Activated naive CD4-positive, alpha-beta T cell treated with anti-CD3 and anti-CD28 coated beads, Interleukin-2, amount 10 ng/mL, durations not matched to agents 7 days and 5 days (primary cell): ENCODE results near the gene FMN1.

Source experiments
- CTCF ChIA-PET: fragments of 350-600 bp; sonication (Branson Sonifier 250); formaldehyde crosslinking; loops from one replicate; lab custom pipeline; 2021; ENCODE audit warnings: antibody characterized with exemption; lab: Charles Lee
- DNase-seq: peaks from one replicate; pipeline ENCODE4 v3.0.0-alpha.2; 2020
- H3K27ac Mint-ChIP-seq: one replicate; pipeline ENCODE4 v1.8.0; 2021; ENCODE audit warnings: mild to moderate bottlenecking, moderate library complexity, mixed read lengths
- H3K27me3 Mint-ChIP-seq: one replicate; pipeline ENCODE4 v1.8.0; 2021; ENCODE audit warnings: mild to moderate bottlenecking, mixed read lengths
- H3K36me3 Mint-ChIP-seq: one replicate; pipeline ENCODE4 v1.8.0; 2021; ENCODE audit warnings: mixed read lengths
- H3K4me1 Mint-ChIP-seq: one replicate; pipeline ENCODE4 v1.8.0; 2021; ENCODE audit warnings: mixed read lengths
- H3K4me3 Mint-ChIP-seq: one replicate; pipeline ENCODE4 v1.8.0; 2021; ENCODE audit warnings: mild to moderate bottlenecking, moderate library complexity, mixed read lengths
- H3K9me3 Mint-ChIP-seq: one replicate; pipeline ENCODE4 v1.8.0; 2021; ENCODE audit warnings: mixed read lengths

Gene FMN1

DNA sequence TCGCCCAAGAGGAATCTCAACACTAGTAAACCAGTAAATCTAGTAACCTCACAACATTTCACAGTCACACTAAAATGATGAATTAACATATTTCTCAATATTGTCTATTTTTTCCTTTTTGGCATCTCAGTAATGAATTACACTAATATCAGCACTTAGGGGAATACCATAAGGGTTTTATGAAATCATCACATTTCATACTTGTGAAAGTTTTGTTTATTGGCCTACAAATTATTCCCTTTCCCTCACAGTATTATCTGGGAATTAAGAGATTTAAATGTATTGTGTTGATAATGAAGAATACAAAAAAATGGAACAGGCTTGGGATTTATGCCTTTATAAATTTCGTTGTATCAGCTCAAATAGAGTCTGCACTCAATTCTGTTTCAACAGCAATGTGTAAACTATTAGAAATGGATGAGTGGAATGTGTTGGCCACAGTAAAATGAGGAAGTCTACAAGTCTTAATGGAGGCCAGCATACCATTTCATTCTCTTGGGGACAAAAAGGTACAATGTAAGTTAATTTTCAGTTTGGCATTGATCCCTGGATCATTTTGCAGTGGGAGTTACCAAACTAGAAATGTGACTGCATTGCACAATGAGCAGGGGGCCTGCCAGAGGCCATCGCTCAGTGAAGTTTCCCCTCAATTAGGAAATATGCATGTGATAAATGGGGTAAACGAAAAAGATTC, 195.4 kb downstream of the FMN1 start:
- Mint-ChIP-seq H3K4me1 (no peaks in the 10 kb centered on the region), H3K36me3 (no peaks in the 10 kb centered on the region), H3K27ac (no peak overlapping the region), H3K27me3 (no peaks in the 10 kb centered on the region), H3K4me3 (no peak overlapping the region), H3K9me3 (no peaks in the 10 kb centered on the region)
- DNase-seq, result no peak
- CTCF ChIA-PET, result no interaction called here

DNA sequence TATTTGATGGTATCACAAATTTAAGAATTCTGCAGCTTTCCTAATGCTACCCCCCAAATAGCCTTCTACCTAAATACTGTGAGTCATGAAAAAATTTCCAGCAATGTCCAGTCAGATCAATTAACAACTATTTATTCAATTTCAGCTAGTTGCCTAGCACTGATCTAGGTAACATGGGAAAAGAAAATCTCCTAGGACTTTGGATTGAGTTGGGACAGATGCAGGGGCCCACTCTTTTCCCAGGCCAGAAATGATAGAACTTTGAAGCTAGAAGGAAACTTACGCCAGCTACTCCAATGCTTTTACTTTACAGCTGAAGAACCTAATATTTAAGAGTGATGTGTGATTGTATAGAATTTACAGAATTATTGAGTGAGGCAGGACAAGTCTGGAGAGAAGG, 196.3 kb downstream of the FMN1 start:
- H3K36me3 Mint-ChIP-seq, result no peaks in the 10 kb centered on the region
- no peak for DNase-seq
- H3K9me3 Mint-ChIP-seq, result no peaks in the 10 kb centered on the region
- H3K4me3 Mint-ChIP-seq, result no peak overlapping the region
- H3K27ac Mint-ChIP-seq, result no peak overlapping the region
- CTCF ChIA-PET, result interaction anchor here (1.4 kb wide), 1 partner anchor 155 kb away, joined by 4 read pairs; no protein-coding TSS in a partner anchor
- H3K4me1 Mint-ChIP-seq, result no peaks in the 10 kb centered on the region
- no peaks in the 10 kb centered on the region for H3K27me3 Mint-ChIP-seq

DNA sequence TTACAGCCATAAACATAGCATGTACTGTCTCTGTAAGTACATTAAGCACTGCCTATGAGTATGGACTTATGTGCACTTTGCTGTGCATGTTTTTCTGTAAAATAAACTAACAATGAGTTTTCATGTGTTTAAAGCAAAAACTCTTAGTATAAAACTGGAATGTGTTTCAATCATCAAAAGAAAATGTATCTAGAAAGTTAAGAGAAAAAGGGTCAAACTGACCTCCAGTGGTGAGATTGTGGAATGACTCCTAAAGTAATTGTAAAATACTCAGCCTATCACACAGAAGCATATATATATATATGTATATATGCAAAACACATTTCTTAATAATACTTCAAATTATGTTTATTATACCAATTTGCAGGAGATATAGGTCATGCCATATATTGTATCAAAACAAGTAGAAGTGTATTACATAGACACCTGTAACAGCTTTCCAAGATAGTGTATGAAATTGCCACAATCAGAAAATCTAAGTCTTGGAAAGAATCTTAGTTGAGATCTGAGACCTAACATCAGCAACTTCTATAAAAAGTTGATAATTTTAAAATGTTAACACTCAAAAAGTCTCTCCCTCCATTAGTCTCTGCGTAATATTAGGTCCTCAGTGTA, 199.6 kb downstream of the FMN1 start:
- Mint-ChIP-seq H3K9me3 (no peaks in the 10 kb centered on the region), H3K36me3 (no peaks in the 10 kb centered on the region), H3K27ac (no peak overlapping the region), H3K4me3 (no peak overlapping the region), H3K4me1 (no peaks in the 10 kb centered on the region), H3K27me3 (no peaks in the 10 kb centered on the region)
- CTCF ChIA-PET, result interaction anchor here (0.6 to 3.6 kb wide), 5 partner anchors 11 to 344 kb away, joined by 3 to 16 read pairs (median 5); no protein-coding TSS in a partner anchor
- no peak for DNase-seq

DNA sequence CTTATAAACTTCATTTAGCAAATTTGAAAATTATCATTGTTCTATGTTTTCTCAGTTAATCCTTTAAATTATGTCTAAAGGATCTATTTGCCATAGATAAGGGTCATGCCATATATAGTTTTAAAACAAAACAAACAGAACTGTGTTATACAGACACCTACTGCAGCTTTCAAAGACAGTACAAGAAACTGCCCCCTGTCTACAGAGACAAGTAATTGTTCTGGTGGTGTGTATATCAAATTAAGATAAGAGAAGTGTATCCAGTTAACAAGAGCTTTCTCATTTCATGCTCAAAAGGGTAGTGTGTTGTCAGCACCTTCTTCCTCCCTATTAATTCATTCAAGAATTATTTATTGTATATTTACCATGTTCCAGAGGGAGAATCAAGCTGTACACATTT, 201.2 kb downstream of the FMN1 start:
- H3K9me3 Mint-ChIP-seq, result no peaks in the 10 kb centered on the region
- no peaks in the 10 kb centered on the region for H3K4me1 Mint-ChIP-seq
- H3K36me3 Mint-ChIP-seq, result no peaks in the 10 kb centered on the region
- CTCF ChIA-PET, result interaction anchor here (1.0 to 1.9 kb wide), 2 partner anchors 213 to 342 kb away, joined by 3 to 5 read pairs; no protein-coding TSS in a partner anchor
- no peak for DNase-seq
- H3K4me3 Mint-ChIP-seq, result no peak overlapping the region
- no peaks in the 10 kb centered on the region for H3K27me3 Mint-ChIP-seq
- H3K27ac Mint-ChIP-seq, result no peak overlapping the region

DNA sequence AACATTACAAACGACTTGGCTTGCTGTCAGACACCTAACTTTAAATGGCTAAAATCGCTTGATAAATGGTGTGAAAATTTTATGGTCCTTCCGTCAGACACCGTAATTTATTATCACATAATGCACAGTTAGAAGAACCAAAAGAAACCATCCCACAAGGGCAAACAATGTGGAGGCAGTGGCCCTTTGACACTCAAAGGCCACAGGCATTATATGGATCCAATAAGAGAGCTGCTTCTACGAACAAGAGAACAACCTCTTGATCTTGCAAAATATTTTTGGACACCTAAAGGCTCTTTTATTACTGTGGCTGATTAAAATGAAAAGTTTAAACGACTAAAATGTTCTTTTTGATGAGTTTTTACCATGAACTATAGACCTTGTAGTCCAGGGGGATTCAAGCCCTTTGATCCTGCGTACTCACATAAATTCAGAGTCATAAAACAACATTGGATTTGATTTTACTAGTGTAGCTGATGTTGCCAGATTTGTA, 202.8 kb downstream of the FMN1 start:
- no peaks in the 10 kb centered on the region for H3K9me3 Mint-ChIP-seq
- CTCF ChIA-PET, result no interaction called here
- H3K4me3 Mint-ChIP-seq, result no peak overlapping the region
- DNase-seq, result no peak
- no peaks in the 10 kb centered on the region for H3K27me3 Mint-ChIP-seq
- H3K27ac Mint-ChIP-seq, result no peak overlapping the region
- H3K36me3 Mint-ChIP-seq, result no peaks in the 10 kb centered on the region
- no peaks in the 10 kb centered on the region for H3K4me1 Mint-ChIP-seq

DNA sequence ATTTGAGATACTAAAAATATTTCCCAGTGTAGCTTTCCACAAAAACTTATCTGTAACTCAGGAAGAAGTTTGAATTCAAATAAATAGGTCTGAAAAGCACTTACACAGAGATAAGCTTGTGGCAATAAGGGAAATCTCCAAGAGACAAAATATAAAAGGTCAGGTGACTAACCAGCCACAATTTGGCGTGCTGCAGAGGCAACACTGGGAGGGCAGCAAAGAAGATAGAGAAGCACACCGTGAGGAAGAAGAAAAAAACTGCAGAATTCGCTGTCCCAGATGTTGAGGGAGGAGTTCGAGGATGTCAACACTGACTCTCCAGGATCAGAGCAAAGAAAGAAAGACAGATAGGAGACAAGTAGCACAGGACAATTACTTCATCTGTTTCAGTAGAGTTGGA, 204.4 kb downstream of the FMN1 start:
- Mint-ChIP-seq H3K27ac (no peak overlapping the region), H3K36me3 (no peaks in the 10 kb centered on the region), H3K4me1 (no peaks in the 10 kb centered on the region), H3K27me3 (no peaks in the 10 kb centered on the region), H3K4me3 (no peak overlapping the region), H3K9me3 (no peaks in the 10 kb centered on the region)
- DNase-seq, result no peak
- CTCF ChIA-PET, result no interaction called here

DNA sequence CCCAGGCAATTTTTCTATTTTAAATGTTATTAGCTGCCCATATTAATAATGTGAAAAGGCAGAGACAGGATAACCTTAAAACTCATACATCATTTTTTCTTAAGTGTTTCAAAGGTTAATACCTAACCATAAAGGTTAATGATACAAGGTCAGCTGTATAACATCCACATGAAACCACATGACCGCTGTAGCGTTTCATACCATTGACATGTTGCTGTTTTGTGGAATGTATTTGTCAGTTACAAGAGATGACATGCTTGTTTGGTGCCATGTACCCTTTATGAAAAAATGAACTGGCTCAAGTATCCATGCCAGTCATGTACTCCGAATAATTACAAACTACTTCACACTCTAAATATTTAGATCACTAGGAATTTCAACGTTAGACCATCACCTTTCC, 207.4 kb downstream of the FMN1 start:
- no peaks in the 10 kb centered on the region for H3K4me1 Mint-ChIP-seq
- no peaks in the 10 kb centered on the region for H3K27me3 Mint-ChIP-seq
- CTCF ChIA-PET, result no interaction called here
- no peaks in the 10 kb centered on the region for H3K9me3 Mint-ChIP-seq
- no peak for DNase-seq
- H3K4me3 Mint-ChIP-seq, result no peak overlapping the region
- no peaks in the 10 kb centered on the region for H3K36me3 Mint-ChIP-seq
- H3K27ac Mint-ChIP-seq, result no peak overlapping the region

DNA sequence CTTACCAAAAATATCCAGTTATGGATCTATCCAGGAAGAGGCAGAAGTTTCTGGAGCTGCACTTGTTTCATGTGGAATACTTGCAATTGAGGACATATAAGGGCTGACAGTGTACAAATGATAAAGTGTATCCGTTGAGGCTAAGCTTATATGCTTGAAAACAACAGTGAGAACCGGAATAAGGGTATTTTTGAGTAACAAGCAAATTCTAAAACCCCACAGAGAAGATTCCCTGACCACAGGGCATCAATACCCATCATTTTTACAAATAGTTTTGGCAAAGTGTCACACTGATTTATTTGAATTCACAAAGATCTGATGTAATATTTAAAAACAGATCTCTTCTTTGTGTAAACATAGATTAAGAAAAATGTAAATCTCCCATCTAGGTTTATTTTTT, 208.4 kb downstream of the FMN1 start:
- Mint-ChIP-seq H3K9me3 (no peaks in the 10 kb centered on the region), H3K36me3 (no peaks in the 10 kb centered on the region), H3K27me3 (no peaks in the 10 kb centered on the region), H3K4me3 (no peak overlapping the region), H3K4me1 (no peaks in the 10 kb centered on the region), H3K27ac (no peak overlapping the region)
- DNase-seq, result no peak
- CTCF ChIA-PET, result no interaction called here

DNA sequence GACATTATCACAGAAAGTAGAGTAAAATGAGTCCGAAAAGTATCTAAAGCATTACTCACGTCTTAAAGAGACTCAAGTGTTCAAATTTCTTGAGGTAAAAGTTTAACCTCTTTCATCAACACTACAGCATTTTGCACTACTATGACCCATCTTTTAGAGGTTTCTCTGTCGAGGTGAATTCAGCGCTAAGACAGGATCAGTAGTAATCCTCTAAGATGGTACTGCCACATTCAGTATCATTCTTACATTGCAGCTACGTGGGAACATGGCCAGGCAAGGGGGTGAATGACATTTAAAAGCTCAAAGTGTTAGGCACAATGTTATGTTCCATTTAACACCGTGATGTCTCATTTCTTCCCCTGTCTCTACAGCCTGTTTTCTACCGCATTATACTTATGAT, 210.8 kb downstream of the FMN1 start:
- no peak for DNase-seq
- no peaks in the 10 kb centered on the region for H3K27me3 Mint-ChIP-seq
- H3K4me1 Mint-ChIP-seq, result no peaks in the 10 kb centered on the region
- no peak overlapping the region for H3K27ac Mint-ChIP-seq
- CTCF ChIA-PET, result interaction anchor here (1.5 kb wide), 1 partner anchor 11 kb away, joined by 5 read pairs; no protein-coding TSS in a partner anchor
- no peak overlapping the region for H3K4me3 Mint-ChIP-seq
- no peaks in the 10 kb centered on the region for H3K36me3 Mint-ChIP-seq
- H3K9me3 Mint-ChIP-seq, result no peaks in the 10 kb centered on the region

DNA sequence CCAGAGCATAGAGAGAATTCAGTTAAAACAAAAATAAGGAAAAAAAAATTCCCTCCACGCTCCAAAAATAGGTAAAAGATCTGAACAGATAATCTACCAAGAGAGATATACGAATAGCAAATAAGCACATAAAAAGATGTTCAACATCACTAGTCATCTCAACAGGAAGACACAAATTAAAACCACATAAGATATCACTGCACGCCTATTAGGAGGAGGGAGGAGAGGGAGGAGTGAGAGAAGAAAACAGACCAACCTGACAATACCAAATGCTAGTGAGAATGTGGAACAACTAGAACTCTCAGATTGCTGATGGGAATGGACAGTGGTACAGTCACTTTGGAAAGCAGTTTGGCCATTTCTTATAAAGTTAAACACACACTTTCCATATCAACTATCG, 212.5 kb downstream of the FMN1 start:
- H3K9me3 Mint-ChIP-seq, result no peaks in the 10 kb centered on the region

DNA sequence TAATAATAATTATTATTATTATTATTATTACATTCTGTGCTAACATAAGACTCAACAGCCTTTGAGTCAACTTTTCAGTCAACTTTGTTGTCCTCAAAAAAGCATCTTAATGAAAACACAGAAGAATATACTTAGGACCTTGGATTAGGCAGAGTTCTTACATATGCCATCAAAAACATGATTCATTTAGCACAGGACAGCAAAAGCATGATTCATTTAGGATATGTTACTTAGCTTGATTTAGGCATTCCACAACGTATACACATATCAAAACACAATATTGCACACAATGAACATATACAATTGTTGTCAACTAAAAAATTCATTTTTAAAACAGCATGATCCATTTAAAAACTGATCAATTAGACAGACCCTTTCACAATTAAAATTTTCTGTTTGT, 213.0 kb downstream of the FMN1 start:
- Mint-ChIP-seq H3K4me1 (no peaks in the 10 kb centered on the region), H3K27me3 (no peaks in the 10 kb centered on the region), H3K9me3 (no peaks in the 10 kb centered on the region), H3K4me3 (no peak overlapping the region), H3K36me3 (no peaks in the 10 kb centered on the region), H3K27ac (no peak overlapping the region)
- CTCF ChIA-PET, result no interaction called here
- DNase-seq, result no peak

More for the DNA sequence above, 212.5 kb downstream of the FMN1 start:
- CTCF ChIA-PET, result no interaction called here
- H3K36me3 Mint-ChIP-seq, result no peaks in the 10 kb centered on the region
- no peaks in the 10 kb centered on the region for H3K27me3 Mint-ChIP-seq
- H3K27ac Mint-ChIP-seq, result no peak overlapping the region
- no peak overlapping the region for H3K4me3 Mint-ChIP-seq
- no peak for DNase-seq
- no peaks in the 10 kb centered on the region for H3K4me1 Mint-ChIP-seq

DNA sequence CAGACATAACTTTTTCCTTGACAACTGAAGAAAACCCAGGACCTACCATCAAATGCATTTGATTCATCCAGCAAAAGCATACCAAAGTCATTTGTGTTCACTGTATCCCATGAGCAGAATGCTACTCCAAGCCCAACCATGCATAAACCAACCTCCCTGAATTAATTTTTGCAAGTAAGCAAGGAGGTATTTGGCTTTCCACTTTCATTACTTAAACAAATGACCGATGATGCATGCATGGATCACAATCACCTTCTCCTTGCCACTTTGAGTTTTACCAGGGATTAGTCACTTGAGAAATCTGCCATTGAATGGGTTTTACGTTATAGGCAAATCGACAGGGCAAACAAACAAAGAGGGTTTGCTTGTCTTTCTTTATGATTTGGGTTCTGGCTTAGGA, 214.8 kb downstream of the FMN1 start:
- no peaks in the 10 kb centered on the region for H3K9me3 Mint-ChIP-seq
- H3K4me1 Mint-ChIP-seq, result no peaks in the 10 kb centered on the region
- CTCF ChIA-PET, result no interaction called here
- H3K4me3 Mint-ChIP-seq, result no peak overlapping the region
- H3K36me3 Mint-ChIP-seq, result no peaks in the 10 kb centered on the region
- H3K27ac Mint-ChIP-seq, result no peak overlapping the region
- no peaks in the 10 kb centered on the region for H3K27me3 Mint-ChIP-seq
- no peak for DNase-seq

DNA sequence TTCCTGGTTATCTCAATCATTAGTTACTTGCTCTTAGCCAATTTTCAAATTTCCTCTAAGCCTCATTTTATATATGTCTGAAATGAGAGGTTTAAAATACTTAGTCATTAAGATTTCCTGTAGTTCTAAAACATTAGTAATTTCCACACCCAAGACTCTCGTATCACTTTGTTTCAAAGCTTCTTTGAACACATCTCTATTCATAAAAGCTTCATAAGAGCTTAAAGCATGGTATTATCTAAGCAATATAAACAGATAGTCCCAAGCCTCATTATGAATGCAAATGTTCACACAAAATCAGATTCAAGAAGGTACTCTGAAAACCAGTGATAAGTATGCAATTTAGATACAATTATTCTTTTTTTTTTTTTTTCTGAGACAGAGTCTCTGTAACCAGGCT, 217.0 kb downstream of the FMN1 start:
- no peaks in the 10 kb centered on the region for H3K4me1 Mint-ChIP-seq
- no peak for DNase-seq
- CTCF ChIA-PET, result no interaction called here
- no peak overlapping the region for H3K27ac Mint-ChIP-seq
- H3K36me3 Mint-ChIP-seq, result no peaks in the 10 kb centered on the region
- H3K27me3 Mint-ChIP-seq, result no peaks in the 10 kb centered on the region
- no peak overlapping the region for H3K4me3 Mint-ChIP-seq
- H3K9me3 Mint-ChIP-seq, result no peaks in the 10 kb centered on the region

DNA sequence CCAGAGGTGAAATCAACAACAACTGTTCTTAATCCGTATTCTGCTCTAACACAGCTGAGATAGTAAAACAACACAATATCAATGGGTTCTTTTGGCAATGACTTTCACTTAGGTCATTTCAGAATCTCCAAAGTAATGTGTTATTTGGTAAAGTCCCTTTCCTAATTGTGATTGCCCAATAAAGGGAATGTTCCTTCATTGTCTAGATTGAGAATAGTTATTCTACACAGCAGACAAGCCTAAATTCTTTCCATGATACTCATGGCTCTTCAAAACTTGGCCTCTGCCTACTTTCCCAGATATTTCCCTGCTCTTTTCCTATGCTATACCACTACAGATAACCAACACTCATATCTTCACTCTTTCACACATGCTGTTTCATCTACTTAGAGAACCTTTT, 219.8 kb downstream of the FMN1 start:
- no peaks in the 10 kb centered on the region for H3K4me1 Mint-ChIP-seq
- CTCF ChIA-PET, result no interaction called here
- no peaks in the 10 kb centered on the region for H3K27me3 Mint-ChIP-seq
- no peak overlapping the region for H3K4me3 Mint-ChIP-seq
- H3K9me3 Mint-ChIP-seq, result no peaks in the 10 kb centered on the region
- no peak for DNase-seq
- H3K27ac Mint-ChIP-seq, result no peak overlapping the region
- H3K36me3 Mint-ChIP-seq, result no peaks in the 10 kb centered on the region

DNA sequence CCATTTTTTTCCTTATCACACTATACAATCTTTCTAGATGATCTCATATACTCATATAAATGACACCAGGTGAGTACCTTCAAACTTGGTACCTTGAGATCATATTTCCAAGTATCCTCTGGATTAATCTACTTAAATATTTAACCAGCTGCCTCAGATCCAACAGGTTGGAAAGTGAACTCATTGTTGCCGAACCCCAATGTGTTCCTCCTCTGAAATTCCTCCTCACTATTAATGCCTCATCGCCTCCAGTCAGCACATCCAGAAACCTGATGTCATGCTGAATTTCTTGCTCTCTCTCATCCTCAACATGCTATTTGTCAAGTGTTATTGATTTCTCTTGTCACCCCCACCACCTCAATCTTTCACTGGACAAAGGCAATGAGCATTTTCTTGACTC, 221.8 kb downstream of the FMN1 start:
- Mint-ChIP-seq H3K4me1 (no peaks in the 10 kb centered on the region), H3K27ac (no peak overlapping the region), H3K36me3 (no peaks in the 10 kb centered on the region), H3K4me3 (no peak overlapping the region), H3K9me3 (no peaks in the 10 kb centered on the region), H3K27me3 (no peaks in the 10 kb centered on the region)
- CTCF ChIA-PET, result no interaction called here
- no peak for DNase-seq
